ENCODE results near the gene TRIP12. TPM values are rescaled to one million over a fixed set of nuclear protein-coding genes. Genes with fewer than 3 reads are reported as not detected.

The TRIP12 gene
- total and polyA plus RNA-seq, 2 of the 13 experiments (the other 11 are each of a cell fraction or from before 2014, with no cell fraction given), result 72.1 to 153 TPM

GRCh38 chr2:229784791-229785190 lies 137.0 kb downstream of the TRIP12 start (continued):
- TF ChIP-seq TFE3 (CRISPR knock-in tag; IDR thresholded peaks at IDR 0.05) (no peak), ZNF329 (CRISPR knock-in tag; IDR thresholded peaks at IDR 0.05; ENCODE audit: low read depth) (no peak), SIN3B (IDR thresholded peaks at IDR 0.05; ENCODE audit: low read length) (no peak), FIP1L1 (IDR thresholded peaks at IDR 0.05; ENCODE audit: borderline replicate concordance, insufficient read depth, low read depth, low read length) (no peak), USF2 (IDR thresholded peaks at IDR 0.05; ENCODE audit: low read depth, low read length) (no peak), USF2 (CRISPR knock-in tag; IDR thresholded peaks at IDR 0.05; ENCODE audit: borderline replicate concordance) (no peak), ZFP62 (CRISPR knock-in tag; IDR thresholded peaks at IDR 0.05) (no peak), NFKB2 (CRISPR knock-in tag; IDR thresholded peaks at IDR 0.05; ENCODE audit: borderline replicate concordance) (no peak)

GRCh38 chr2:229783108-229783721 lies 138.6 kb downstream of the TRIP12 start:
- no peak overlapping the region for H2AFZ ChIP-seq (ENCODE audit: low read length)
- no peak overlapping the region for H3K27ac ChIP-seq (ENCODE audit: extremely low read length, insufficient read depth, low read length)
- H3K36me3 ChIP-seq (replicated peaks in 1 of 2; ENCODE audit: control insufficient read depth in 1 of 2, insufficient read depth in 2 of 2, low read length in 2 of 2), result peaks cover 19 to 76% of the 10 kb centered on the region in 2 experiments
- DNase-seq (ENCODE audit: low spot score) (no peak), ATAC-seq (no peak), FAIRE-seq (peak; percentile 15)
- H3K9ac ChIP-seq (ENCODE audit: insufficient read depth, low read depth, low read length), result no peak overlapping the region
- CTCF ChIA-PET (ENCODE audit: low intra/inter-chr PET ratio, low total read pairs), result no interaction called here
- no TSS peak for BruUV-seq (replicated peaks)
- POLR2A ChIA-PET, result no interaction called here
- H3K4me2 ChIP-seq (ENCODE audit: low read depth, low read length), result no peak overlapping the region
- 96% methylated on average over 5 of the region's 5 CpGs for WGBS (ENCODE audit: low lambda C conversion rate)
- H4K20me1 ChIP-seq (ENCODE audit: insufficient read depth, low read length), result peaks cover 6% of the 10 kb centered on the region; the same call in 1 of the 2 replicates
- no peaks in the 10 kb centered on the region for H3K79me2 ChIP-seq (ENCODE audit: insufficient read depth, low read length)
- in situ Hi-C loops (cut with HindIII; ENCODE audit: extremely low pct_ligation_motif_present, low pct_unique_long_range_greater_than_20kb), result no loop called here
- H3K4me3 ChIP-seq (replicated peaks in 1 of 3; ENCODE audit: insufficient read depth in 1 of 3, low read depth in 2 of 3, low read length in 3 of 3), result no peak overlapping the region
- H3K4me1 ChIP-seq (ENCODE audit: insufficient read depth, low read length), result no peaks in the 10 kb centered on the region
- H3K27me3 ChIP-seq (ENCODE audit: control insufficient read depth in 1 of 2, insufficient read depth in 2 of 2, low read length in 2 of 2), result no peaks in the 10 kb centered on the region
- H3K9me3 ChIP-seq (ENCODE audit: low read length), result no peaks in the 10 kb centered on the region
- intact Hi-C loops (cut with micrococcal nuclease; ENCODE audit: unreplicated experiment), result no loop called here
- TF ChIP-seq CC2D1A (CRISPR knock-in tag; IDR thresholded peaks at IDR 0.05), result no peak
- no peak for TF ChIP-seq ZNF34 (CRISPR knock-in tag; IDR thresholded peaks at IDR 0.05; ENCODE audit: borderline replicate concordance)
- TF ChIP-seq RFXAP (CRISPR knock-in tag; IDR thresholded peaks at IDR 0.05; ENCODE audit: borderline replicate concordance), result no peak
- TF ChIP-seq ZNF841 (CRISPR knock-in tag; IDR thresholded peaks at IDR 0.05; ENCODE audit: borderline replicate concordance), result no peak
- no peak for TF ChIP-seq ZBTB49 (CRISPR knock-in tag; IDR thresholded peaks at IDR 0.05; ENCODE audit: borderline replicate concordance)
- TF ChIP-seq HDAC2 (CRISPR knock-in tag; IDR thresholded peaks at IDR 0.05), result no peak
- no peak for TF ChIP-seq CBX1 (IDR thresholded peaks at IDR 0.05; ENCODE audit: low read depth)
- no peak for TF ChIP-seq MXD1 (CRISPR knock-in tag; IDR thresholded peaks at IDR 0.05)
- no peak for TF ChIP-seq ATRX (CRISPR knock-in tag; IDR thresholded peaks at IDR 0.05; ENCODE audit: borderline replicate concordance)
- TF ChIP-seq ZNF207 (IDR thresholded peaks at IDR 0.05; ENCODE audit: borderline replicate concordance), result no peak
